ENCODE measurements around the gene KRT76. TPM values are rescaled to one million over a fixed set of nuclear protein-coding genes. Genes with fewer than 3 reads are reported as not detected.

KRT76 gene
- total RNA-seq, 1 donor from 2014 or later = not detected

DNA sequence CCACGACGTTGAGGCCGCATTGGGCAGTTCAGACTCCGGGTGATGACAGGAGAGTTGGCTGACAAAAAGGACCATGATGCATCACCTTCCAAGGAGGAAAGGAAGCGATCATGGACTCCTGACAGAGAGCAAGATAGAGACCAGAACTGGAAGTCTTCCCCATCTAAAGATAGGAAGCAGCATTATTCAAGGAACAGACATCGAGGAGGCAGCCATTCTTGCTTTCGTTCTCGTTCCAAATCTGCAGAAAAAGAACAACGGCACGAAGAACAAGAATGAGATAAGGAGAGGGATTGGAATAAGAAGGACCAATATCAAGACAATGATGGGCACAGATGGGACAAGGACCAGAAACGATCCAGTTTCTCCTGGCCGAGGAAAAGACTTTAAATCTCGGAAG lies 46.8 kb downstream of the KRT76 start:
- Mint-ChIP-seq H3K4me1 (ENCODE audit: low read depth) (no peaks in the 10 kb centered on the region), H3K27ac (ENCODE audit: unreplicated experiment) (no peak overlapping the region), H3K9me3 (ENCODE audit: low read depth) (no peaks in the 10 kb centered on the region), H3K36me3 (ENCODE audit: low read depth) (no peaks in the 10 kb centered on the region), H3K4me3 (ENCODE audit: unreplicated experiment) (no peak overlapping the region), H3K27me3 (ENCODE audit: low read depth) (peaks cover 62% of the 10 kb centered on the region)
- DNase-seq (ENCODE audit: low spot score) = no peak
- no peak for TF ChIP-seq CTCF (IDR thresholded peaks at IDR 0.05)

DNA sequence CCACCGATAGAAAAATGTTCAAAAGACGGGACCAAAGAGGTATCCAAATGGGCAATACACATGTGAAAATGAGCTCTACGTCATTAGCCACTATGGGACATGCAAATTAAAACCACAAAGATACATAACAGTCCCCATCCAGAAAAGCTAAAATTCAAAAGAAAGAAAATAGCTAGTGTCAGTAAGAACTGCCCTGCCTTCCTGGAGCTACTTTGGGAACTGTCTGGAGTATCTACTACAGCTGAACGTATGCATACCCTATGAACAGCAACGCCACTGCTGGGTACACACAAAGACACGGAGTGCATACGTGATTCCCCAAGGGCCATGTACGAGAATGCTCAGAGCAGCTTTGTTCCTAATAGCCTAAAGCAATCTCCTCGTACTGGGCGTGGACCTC lies 48.0 kb downstream of the KRT76 start:
- peaks cover 58% of the 10 kb centered on the region for H3K27me3 Mint-ChIP-seq (ENCODE audit: low read depth)

GRCh38 chr12:52728374-52728773 lies 48.8 kb downstream of the KRT76 start:
- no peak for DNase-seq (ENCODE audit: low spot score)
- Mint-ChIP-seq H3K4me1 (ENCODE audit: low read depth) (no peaks in the 10 kb centered on the region), H3K9me3 (ENCODE audit: low read depth) (no peaks in the 10 kb centered on the region), H3K36me3 (ENCODE audit: low read depth) (no peaks in the 10 kb centered on the region), H3K27me3 (ENCODE audit: low read depth) (peaks cover 55% of the 10 kb centered on the region), H3K27ac (ENCODE audit: unreplicated experiment) (no peak overlapping the region), H3K4me3 (ENCODE audit: unreplicated experiment) (no peak overlapping the region)
- TF ChIP-seq CTCF (IDR thresholded peaks at IDR 0.05) = no peak

More for the DNA sequence above, 48.0 kb downstream of the KRT76 start:
- no peaks in the 10 kb centered on the region for H3K36me3 Mint-ChIP-seq (ENCODE audit: low read depth)
- TF ChIP-seq CTCF (IDR thresholded peaks at IDR 0.05) = no peak
- no peaks in the 10 kb centered on the region for H3K9me3 Mint-ChIP-seq (ENCODE audit: low read depth)
- no peak overlapping the region for H3K27ac Mint-ChIP-seq (ENCODE audit: unreplicated experiment)
- DNase-seq (ENCODE audit: low spot score) = no peak
- H3K4me1 Mint-ChIP-seq (ENCODE audit: low read depth) = no peaks in the 10 kb centered on the region
- H3K4me3 Mint-ChIP-seq (ENCODE audit: unreplicated experiment) = no peak overlapping the region

DNA sequence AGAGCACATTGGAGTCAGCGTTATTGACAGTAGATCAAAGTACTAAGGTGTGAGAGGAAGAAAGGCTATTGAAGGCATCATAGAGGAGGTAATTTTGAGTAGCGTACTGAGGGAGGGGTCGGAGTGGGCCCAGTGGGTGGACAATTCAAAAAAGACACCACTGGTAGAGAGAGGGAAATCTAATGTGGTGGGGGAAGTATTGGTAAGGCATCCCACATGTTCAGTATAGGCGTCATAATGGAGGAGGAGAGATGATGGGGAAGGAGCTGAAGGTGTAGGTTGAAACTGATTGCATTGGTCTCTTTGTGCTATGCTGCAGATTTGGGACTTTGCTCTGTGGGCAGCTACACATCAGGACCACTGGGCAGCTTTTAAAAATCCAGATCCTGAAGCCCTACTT lies 50.1 kb downstream of the KRT76 start:
- H3K4me3 Mint-ChIP-seq (ENCODE audit: unreplicated experiment) = no peak overlapping the region
- DNase-seq (ENCODE audit: low spot score) = no peak
- H3K36me3 Mint-ChIP-seq (ENCODE audit: low read depth) = no peaks in the 10 kb centered on the region
- peaks cover 67% of the 10 kb centered on the region for H3K27me3 Mint-ChIP-seq (ENCODE audit: low read depth)
- H3K4me1 Mint-ChIP-seq (ENCODE audit: low read depth) = no peaks in the 10 kb centered on the region
- H3K27ac Mint-ChIP-seq (ENCODE audit: unreplicated experiment) = no peak overlapping the region
- H3K9me3 Mint-ChIP-seq (ENCODE audit: low read depth) = no peaks in the 10 kb centered on the region
- no peak for TF ChIP-seq CTCF (IDR thresholded peaks at IDR 0.05)

- no peak for TF ChIP-seq CTCF (IDR thresholded peaks at IDR 0.05)
- H3K36me3 Mint-ChIP-seq (ENCODE audit: low read depth) = no peaks in the 10 kb centered on the region
- H3K4me3 Mint-ChIP-seq (ENCODE audit: unreplicated experiment) = no peak overlapping the region
- no peaks in the 10 kb centered on the region for H3K9me3 Mint-ChIP-seq (ENCODE audit: low read depth)
- no peak overlapping the region for H3K27ac Mint-ChIP-seq (ENCODE audit: unreplicated experiment)
- no peak for DNase-seq (ENCODE audit: low spot score)
- H3K4me1 Mint-ChIP-seq (ENCODE audit: low read depth) = no peaks in the 10 kb centered on the region
- peaks cover 65% of the 10 kb centered on the region for H3K27me3 Mint-ChIP-seq (ENCODE audit: low read depth)
Measured at GRCh38 chr12:52726451-52726850, 50.7 kb downstream of the KRT76 start.
